ENCODE results near the gene YY1.

- TF ChIP-seq CEBPB (IDR thresholded peaks at IDR 0.05; ENCODE audit: low read depth, low read length), result no peak
- no peak for TF ChIP-seq EP300 (IDR thresholded peaks at IDR 0.05; ENCODE audit: borderline replicate concordance in 1 of 2, low read depth in 2 of 2, low read length in 2 of 2)
- no peak for TF ChIP-seq CBX8 (IDR thresholded peaks at IDR 0.05; ENCODE audit: borderline replicate concordance, low read depth, low read length)
- no peak for TF ChIP-seq RAD21 (IDR thresholded peaks at IDR 0.05 in 1 of 2, conservative IDR thresholded peaks at IDR 0.05 in 1 of 2; ENCODE audit: low read depth in 2 of 2, low read length in 2 of 2)
- no peak for TF ChIP-seq SAP30 (IDR thresholded peaks at IDR 0.05; ENCODE audit: insufficient read depth, insufficient replicate concordance, low read length)
- no peak for TF ChIP-seq MAX (IDR thresholded peaks at IDR 0.05)
- no peak for TF ChIP-seq YY1 (IDR thresholded peaks at IDR 0.05; ENCODE audit: low read depth, low read length)
- no peak for TF ChIP-seq POLR2A (IDR thresholded peaks at IDR 0.05; ENCODE audit: control extremely low read depth in 1 of 2, low read depth in 2 of 2, low read length in 2 of 2)
- TF ChIP-seq EZH2 (IDR thresholded peaks at IDR 0.05; ENCODE audit: low read depth, low read length, severe bottlenecking), result no peak
Observed at GRCh38 chr14:100261621-100262020, 22.7 kb downstream of the YY1 start.
